Measurements from ENCODE around the gene AGBL4. TPM values are rescaled to one million over a fixed set of nuclear protein-coding genes. Genes with fewer than 3 reads are reported as not detected.

AGBL4 gene
- total RNA-seq, 1 donor from 2014 or later: not detected

DNA sequence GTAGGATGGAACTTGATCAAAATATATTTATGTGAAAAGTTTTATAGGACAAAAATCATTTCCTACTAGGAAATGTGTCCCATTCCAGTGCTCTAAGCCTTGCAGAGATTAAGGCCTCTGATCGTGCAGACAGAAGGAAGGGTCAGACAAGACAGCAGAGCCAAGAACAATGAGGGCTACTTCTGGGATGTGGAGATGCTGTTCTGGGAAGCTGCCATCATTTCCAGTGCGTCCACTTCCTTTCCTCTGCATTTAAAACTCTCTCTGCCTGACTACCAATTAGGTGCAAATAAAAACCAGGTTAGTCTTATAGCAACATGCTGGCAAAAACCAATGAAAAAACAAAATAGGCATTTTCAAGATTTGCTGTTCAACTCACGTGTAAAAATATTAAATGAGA is 1283.1 kb downstream of the AGBL4 start:
- Histone ChIP-seq H3K27ac (no peak overlapping the region), H3K36me3 (peaks cover 10% of the 10 kb centered on the region), H3K27me3 (no peaks in the 10 kb centered on the region), H3K4me3 (no peak overlapping the region), H3K4me1 (no peaks in the 10 kb centered on the region), H3K9me3 (no peaks in the 10 kb centered on the region)
- ATAC-seq (no peak), DNase-seq (no peak)
- intact Hi-C loops (cut with DNase I): no loop called here
- no peak for TF ChIP-seq CTCF (IDR thresholded peaks at IDR 0.05)

- Histone ChIP-seq H3K27ac (no peak overlapping the region), H3K4me3 (no peak overlapping the region), H3K36me3 (peaks cover 22% of the 10 kb centered on the region), H3K9me3 (no peaks in the 10 kb centered on the region), H3K4me1 (no peaks in the 10 kb centered on the region), H3K27me3 (no peaks in the 10 kb centered on the region)
- TF ChIP-seq CTCF (IDR thresholded peaks at IDR 0.05): no peak
- intact Hi-C loops (cut with DNase I): no loop called here
- no peak for DNase-seq
- no peak for ATAC-seq
Observed at GRCh38 chr1:48739091-48739490, 1284.7 kb downstream of the AGBL4 start.

DNA sequence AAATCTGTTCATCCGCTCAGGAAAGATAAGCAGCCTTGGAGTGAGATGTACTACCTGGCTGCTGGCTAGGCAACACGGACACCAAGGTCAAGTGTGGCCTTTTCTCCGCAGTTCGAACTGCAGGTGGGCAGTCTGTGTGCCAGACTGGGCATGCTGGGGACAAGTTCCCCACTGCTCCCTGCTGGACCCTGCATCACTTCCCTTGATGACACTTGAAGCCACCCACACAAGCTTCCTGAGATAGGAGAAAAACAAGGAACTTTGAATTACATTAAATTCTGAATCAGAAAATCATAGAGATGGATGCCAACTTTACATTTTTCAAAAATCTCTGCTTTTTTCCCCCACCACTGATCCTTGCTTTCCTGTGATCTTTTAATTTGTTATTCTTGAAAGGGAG is 1285.4 kb downstream of the AGBL4 start:
- DNase-seq: no peak
- no peak for ATAC-seq
- Histone ChIP-seq H3K27me3 (no peaks in the 10 kb centered on the region), H3K36me3 (peaks cover 29% of the 10 kb centered on the region), H3K4me3 (no peak overlapping the region), H3K4me1 (no peaks in the 10 kb centered on the region), H3K27ac (no peak overlapping the region), H3K9me3 (no peaks in the 10 kb centered on the region)
- TF ChIP-seq CTCF (IDR thresholded peaks at IDR 0.05): no peak
- intact Hi-C loops (cut with DNase I): no loop called here

GRCh38 chr1:48735796-48736195 is 1288.0 kb downstream of the AGBL4 start:
- H3K9me3 ChIP-seq: no peaks in the 10 kb centered on the region
- intact Hi-C loops (cut with DNase I): no loop called here
- TF ChIP-seq CTCF (IDR thresholded peaks at IDR 0.05): no peak
- DNase-seq: no peak
- H3K27ac ChIP-seq: no peak overlapping the region
- no peak overlapping the region for H3K4me3 ChIP-seq
- H3K4me1 ChIP-seq: no peaks in the 10 kb centered on the region
- no peak for ATAC-seq
- H3K36me3 ChIP-seq: peaks cover 34% of the 10 kb centered on the region
- no peaks in the 10 kb centered on the region for H3K27me3 ChIP-seq

DNA sequence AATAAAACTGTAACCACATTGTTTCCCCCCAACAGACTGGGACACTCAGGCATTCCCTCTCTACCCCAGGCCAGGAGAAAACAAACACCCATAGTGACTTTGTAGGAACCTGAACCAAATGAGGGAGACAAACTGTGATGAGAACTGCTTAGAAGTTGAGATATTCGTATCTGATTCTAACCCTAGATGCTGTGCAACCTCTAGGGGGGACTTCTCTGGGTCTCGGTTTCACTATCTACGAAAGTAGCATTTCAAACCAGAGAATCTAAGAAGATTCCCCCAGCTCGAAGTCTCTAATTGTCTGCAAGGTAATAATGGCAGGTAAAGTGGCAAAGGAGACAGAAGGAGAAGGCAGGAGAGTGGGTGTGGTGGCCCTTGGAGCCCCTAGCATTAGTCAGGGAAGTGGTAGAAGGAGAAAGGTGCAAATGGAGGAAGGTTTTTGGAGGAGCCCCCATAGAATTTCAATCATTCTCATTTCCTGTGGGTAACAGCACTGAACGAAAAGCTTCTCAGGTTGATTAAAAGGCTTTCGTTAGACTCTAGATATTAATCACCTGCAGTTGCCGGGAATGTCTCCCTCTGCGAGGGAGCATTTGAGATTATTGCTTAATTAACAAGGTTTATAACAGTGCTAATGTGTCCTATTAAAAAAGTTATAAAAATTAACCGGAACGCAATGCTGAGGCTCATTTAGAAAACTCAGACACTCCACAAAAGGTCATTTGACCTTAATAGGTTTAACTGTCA is 1293.4 kb downstream of the AGBL4 start:
- no peak for ATAC-seq
- Histone ChIP-seq H3K4me1 (no peaks in the 10 kb centered on the region), H3K27me3 (no peaks in the 10 kb centered on the region), H3K36me3 (peaks cover 23% of the 10 kb centered on the region), H3K4me3 (no peak overlapping the region), H3K9me3 (no peaks in the 10 kb centered on the region), H3K27ac (no peak overlapping the region)
- no peak for DNase-seq
- intact Hi-C loops (cut with DNase I): no loop called here
- no peak for TF ChIP-seq CTCF (IDR thresholded peaks at IDR 0.05)

GRCh38 chr1:48728584-48728983 is 1295.2 kb downstream of the AGBL4 start:
- DNase-seq: no peak
- intact Hi-C loops (cut with DNase I): no loop called here
- peak; percentile 32 for ATAC-seq
- H3K4me1 ChIP-seq: no peaks in the 10 kb centered on the region
- no peak overlapping the region for H3K4me3 ChIP-seq
- no peaks in the 10 kb centered on the region for H3K27me3 ChIP-seq
- TF ChIP-seq CTCF (IDR thresholded peaks at IDR 0.05): no peak
- no peak overlapping the region for H3K27ac ChIP-seq
- no peaks in the 10 kb centered on the region for H3K9me3 ChIP-seq
- H3K36me3 ChIP-seq: peaks cover 9% of the 10 kb centered on the region

All from upper lobe of right lung (tissue), 1 donor.